ENCODE data around the gene RGS2. TPM values are rescaled to one million over a fixed set of nuclear protein-coding genes. Genes with fewer than 3 reads are reported as not detected.

Gene RGS2
- total and polyA plus RNA-seq, 5 donors from 2014 or later, result 19.7 to 156 (median 29.5) TPM

GRCh38 chr1:192807211-192808162 lies 1.4 kb upstream of the RGS2 start:
- H3K36me3 Mint-ChIP-seq, result no peaks in the 10 kb centered on the region
- DNase-seq, result peak in 2 of 3 donors; percentile 41 to 44
- Histone ChIP-seq H3K27ac (ENCODE audit: insufficient read depth, low read length, poor library complexity, severe bottlenecking) (peak overlapping the region; percentile 78), H3K4me3 (ENCODE audit: low read depth, low read length) (peak overlapping the region; percentile 87), H3K4me1 (ENCODE audit: control insufficient read depth, insufficient read depth, low read length, poor library complexity, severe bottlenecking) (peaks cover 30% of the 10 kb centered on the region), H3K27me3 (ENCODE audit: control insufficient read depth, insufficient read depth, low read length) (no peaks in the 10 kb centered on the region), H3K36me3 (ENCODE audit: control insufficient read depth, insufficient read depth, low read length) (peaks cover 10% of the 10 kb centered on the region), H3K9me3 (ENCODE audit: control insufficient read depth in 2 of 2, low read length in 2 of 2) (no peaks in the 10 kb centered on the region)
- no peaks in the 10 kb centered on the region for H3K9me3 Mint-ChIP-seq
- peak; percentile 23 to 25 for ATAC-seq (ENCODE audit: low read depth in 2 of 2)
- H3K27ac Mint-ChIP-seq, result peak overlapping the region; percentile 72 to 96 (median 94)
- peak overlapping the region; percentile 97 to 99 (median 98) for H3K4me3 Mint-ChIP-seq
- H3K27me3 Mint-ChIP-seq, result no peaks in the 10 kb centered on the region
- peaks cover 23 to 38% (median 33%) of the 10 kb centered on the region in 4 donors for H3K4me1 Mint-ChIP-seq

- peak overlapping the region; percentile 87 to 96 (median 94) for H3K27ac Mint-ChIP-seq
- ATAC-seq (ENCODE audit: low read depth in 2 of 2) (no peak), DNase-seq (no peak)
- H3K9me3 ChIP-seq (ENCODE audit: control insufficient read depth in 2 of 2, low read length in 2 of 2), result no peaks in the 10 kb centered on the region
- H3K4me3 ChIP-seq (ENCODE audit: low read depth, low read length), result peak overlapping the region; percentile 87
- H3K4me1 Mint-ChIP-seq, result peaks cover 23 to 38% (median 33%) of the 10 kb centered on the region in 4 donors
- H3K27me3 Mint-ChIP-seq, result no peaks in the 10 kb centered on the region
- H3K36me3 ChIP-seq (ENCODE audit: control insufficient read depth, insufficient read depth, low read length), result peaks cover 10% of the 10 kb centered on the region
- H3K4me3 Mint-ChIP-seq, result peak overlapping the region; percentile 97 to 99 (median 98)
- peak overlapping the region; percentile 78 for H3K27ac ChIP-seq (ENCODE audit: insufficient read depth, low read length, poor library complexity, severe bottlenecking)
- H3K9me3 Mint-ChIP-seq, result no peaks in the 10 kb centered on the region
- H3K4me1 ChIP-seq (ENCODE audit: control insufficient read depth, insufficient read depth, low read length, poor library complexity, severe bottlenecking), result peaks cover 30% of the 10 kb centered on the region
- H3K27me3 ChIP-seq (ENCODE audit: control insufficient read depth, insufficient read depth, low read length), result no peaks in the 10 kb centered on the region
- H3K36me3 Mint-ChIP-seq, result no peaks in the 10 kb centered on the region
These were observed 699 bp upstream of the RGS2 start for GRCh38 chr1:192808163-192808517.

GRCh38 chr1:192809307-192810252 lies 741 bp downstream of the RGS2 start:
- H3K36me3 ChIP-seq (ENCODE audit: control insufficient read depth, insufficient read depth, low read length), result peaks cover 10% of the 10 kb centered on the region
- Mint-ChIP-seq H3K4me1 (peaks cover 23 to 38% (median 33%) of the 10 kb centered on the region in 4 donors), H3K27ac (peak overlapping the region; percentile 90 to 97 (median 94)), H3K4me3 (peak overlapping the region; percentile 97 to 99 (median 98)), H3K27me3 (no peaks in the 10 kb centered on the region), H3K36me3 (no peaks in the 10 kb centered on the region), H3K9me3 (no peaks in the 10 kb centered on the region)
- ATAC-seq (ENCODE audit: low read depth in 2 of 2) (peak; percentile 17 to 27), DNase-seq (peak in 2 of 3 donors; percentile 33 to 72)
- no peaks in the 10 kb centered on the region for H3K27me3 ChIP-seq (ENCODE audit: control insufficient read depth, insufficient read depth, low read length)
- H3K9me3 ChIP-seq (ENCODE audit: control insufficient read depth in 2 of 2, low read length in 2 of 2), result no peaks in the 10 kb centered on the region
- H3K27ac ChIP-seq (ENCODE audit: insufficient read depth, low read length, poor library complexity, severe bottlenecking), result peak overlapping the region; percentile 78
- H3K4me1 ChIP-seq (ENCODE audit: control insufficient read depth, insufficient read depth, low read length, poor library complexity, severe bottlenecking), result peaks cover 30% of the 10 kb centered on the region
- peak overlapping the region; percentile 87 for H3K4me3 ChIP-seq (ENCODE audit: low read depth, low read length)

- peak overlapping the region in 2 of 3 donors; percentile 56 to 94 for H3K27ac Mint-ChIP-seq
- H3K4me3 Mint-ChIP-seq, result peak overlapping the region; percentile 75 to 99 (median 98)
- H3K9me3 ChIP-seq (ENCODE audit: control insufficient read depth in 2 of 2, low read length in 2 of 2), result no peaks in the 10 kb centered on the region
- H3K9me3 Mint-ChIP-seq, result no peaks in the 10 kb centered on the region
- peaks cover 10% of the 10 kb centered on the region for H3K36me3 ChIP-seq (ENCODE audit: control insufficient read depth, insufficient read depth, low read length)
- no peaks in the 10 kb centered on the region for H3K27me3 ChIP-seq (ENCODE audit: control insufficient read depth, insufficient read depth, low read length)
- H3K4me1 ChIP-seq (ENCODE audit: control insufficient read depth, insufficient read depth, low read length, poor library complexity, severe bottlenecking), result peaks cover 30% of the 10 kb centered on the region
- DNase-seq (no peak), ATAC-seq (ENCODE audit: low read depth in 2 of 2) (no peak)
- peak overlapping the region; percentile 87 for H3K4me3 ChIP-seq (ENCODE audit: low read depth, low read length)
- no peaks in the 10 kb centered on the region for H3K27me3 Mint-ChIP-seq
- H3K36me3 Mint-ChIP-seq, result no peaks in the 10 kb centered on the region
- no peak overlapping the region for H3K27ac ChIP-seq (ENCODE audit: insufficient read depth, low read length, poor library complexity, severe bottlenecking)
- peaks cover 23 to 38% (median 33%) of the 10 kb centered on the region in 4 donors for H3K4me1 Mint-ChIP-seq
These were observed 1.5 kb downstream of the RGS2 start for GRCh38 chr1:192810253-192810880.

GRCh38 chr1:192811006-192811405 lies 2.2 kb downstream of the RGS2 start:
- H3K27me3 ChIP-seq (ENCODE audit: control insufficient read depth, insufficient read depth, low read length), result no peaks in the 10 kb centered on the region
- Mint-ChIP-seq H3K9me3 (no peaks in the 10 kb centered on the region), H3K4me3 (peak overlapping the region in 3 of 4 donors; percentile 36 to 59 (median 44)), H3K36me3 (no peaks in the 10 kb centered on the region), H3K27me3 (no peaks in the 10 kb centered on the region), H3K27ac (no peak overlapping the region), H3K4me1 (peaks cover 20 to 36% (median 31%) of the 10 kb centered on the region in 4 donors)
- H3K4me3 ChIP-seq (ENCODE audit: low read depth, low read length), result no peak overlapping the region
- H3K36me3 ChIP-seq (ENCODE audit: control insufficient read depth, insufficient read depth, low read length), result peaks cover 10% of the 10 kb centered on the region
- ATAC-seq (ENCODE audit: low read depth in 2 of 2) (no peak), DNase-seq (no peak)
- peaks cover 27% of the 10 kb centered on the region for H3K4me1 ChIP-seq (ENCODE audit: control insufficient read depth, insufficient read depth, low read length, poor library complexity, severe bottlenecking)
- no peaks in the 10 kb centered on the region for H3K9me3 ChIP-seq (ENCODE audit: control insufficient read depth in 2 of 2, low read length in 2 of 2)
- H3K27ac ChIP-seq (ENCODE audit: insufficient read depth, low read length, poor library complexity, severe bottlenecking), result no peak overlapping the region

GRCh38 chr1:192811594-192812239 lies 2.9 kb downstream of the RGS2 start:
- no peak overlapping the region for H3K27ac Mint-ChIP-seq
- Histone ChIP-seq H3K9me3 (ENCODE audit: control insufficient read depth in 2 of 2, low read length in 2 of 2) (no peaks in the 10 kb centered on the region), H3K27ac (ENCODE audit: insufficient read depth, low read length, poor library complexity, severe bottlenecking) (no peak overlapping the region), H3K4me3 (ENCODE audit: low read depth, low read length) (no peak overlapping the region), H3K4me1 (ENCODE audit: control insufficient read depth, insufficient read depth, low read length, poor library complexity, severe bottlenecking) (peaks cover 24% of the 10 kb centered on the region), H3K27me3 (ENCODE audit: control insufficient read depth, insufficient read depth, low read length) (no peaks in the 10 kb centered on the region), H3K36me3 (ENCODE audit: control insufficient read depth, insufficient read depth, low read length) (peaks cover 10% of the 10 kb centered on the region)
- H3K36me3 Mint-ChIP-seq, result no peaks in the 10 kb centered on the region
- ATAC-seq (ENCODE audit: low read depth in 2 of 2), result no peak
- H3K4me3 Mint-ChIP-seq, result no peak overlapping the region
- DNase-seq, result no peak
- H3K9me3 Mint-ChIP-seq, result no peaks in the 10 kb centered on the region
- peaks cover 14 to 29% (median 26%) of the 10 kb centered on the region in 4 donors for H3K4me1 Mint-ChIP-seq
- H3K27me3 Mint-ChIP-seq, result no peaks in the 10 kb centered on the region
